Medulla oblongata (tissue), 1 donor: ENCODE results near the gene PAH.
A peak's percentile ranks its signal among the peaks of the same experiment; 100 is the strongest.

Experiments used
- DNase-seq: peaks from one replicate; pipeline ENCODE4 v3.0.0-alpha.2; 2015; ENCODE audit errors: extremely low spot score

PAH gene

DNA sequence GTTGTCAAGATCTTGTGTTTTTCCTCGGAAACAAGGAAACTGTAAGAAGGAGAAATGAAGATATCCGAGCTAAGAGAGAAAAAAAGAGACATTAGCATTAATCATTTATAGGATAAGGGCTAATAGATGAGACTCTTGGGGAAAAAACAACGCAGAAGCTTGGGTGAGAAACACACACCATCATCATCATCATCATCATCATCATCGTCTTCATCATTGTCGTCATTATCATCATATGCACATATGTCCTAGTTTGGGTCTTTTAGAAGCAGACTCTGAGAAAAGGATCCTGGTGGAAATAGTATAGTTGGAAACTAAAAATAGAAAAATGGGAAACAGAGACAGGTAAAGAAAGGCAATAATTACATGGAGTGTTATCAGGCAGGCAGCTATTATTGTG is 95.9 kb downstream of the PAH start:
- no peak for DNase-seq

- peak; percentile 27 for DNase-seq
Measured at GRCh38 chr12:102816816-102817434, 100.1 kb downstream of the PAH start.

GRCh38 chr12:102814691-102815367 is 102.2 kb downstream of the PAH start:
- no peak for DNase-seq

DNA sequence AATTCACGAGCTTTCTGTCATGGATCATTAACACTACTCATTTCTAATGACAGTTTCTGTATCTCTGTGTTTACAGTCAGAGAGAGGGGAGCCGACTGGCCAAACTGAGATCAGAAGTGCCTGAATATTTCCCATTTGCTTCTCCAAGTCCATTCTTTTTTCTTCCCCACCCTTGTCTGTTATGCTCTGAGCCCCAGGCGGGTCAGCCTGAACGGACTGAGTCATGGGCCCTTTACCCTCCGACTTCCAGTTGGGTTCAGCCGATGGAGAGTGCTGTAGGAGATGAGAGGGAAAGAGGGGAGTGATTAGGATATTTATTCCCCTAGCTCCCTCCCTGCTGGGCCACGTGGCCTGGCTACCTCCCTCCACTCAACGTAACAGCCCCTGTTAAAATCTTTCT is 104.7 kb downstream of the PAH start:
- no peak for DNase-seq

DNA sequence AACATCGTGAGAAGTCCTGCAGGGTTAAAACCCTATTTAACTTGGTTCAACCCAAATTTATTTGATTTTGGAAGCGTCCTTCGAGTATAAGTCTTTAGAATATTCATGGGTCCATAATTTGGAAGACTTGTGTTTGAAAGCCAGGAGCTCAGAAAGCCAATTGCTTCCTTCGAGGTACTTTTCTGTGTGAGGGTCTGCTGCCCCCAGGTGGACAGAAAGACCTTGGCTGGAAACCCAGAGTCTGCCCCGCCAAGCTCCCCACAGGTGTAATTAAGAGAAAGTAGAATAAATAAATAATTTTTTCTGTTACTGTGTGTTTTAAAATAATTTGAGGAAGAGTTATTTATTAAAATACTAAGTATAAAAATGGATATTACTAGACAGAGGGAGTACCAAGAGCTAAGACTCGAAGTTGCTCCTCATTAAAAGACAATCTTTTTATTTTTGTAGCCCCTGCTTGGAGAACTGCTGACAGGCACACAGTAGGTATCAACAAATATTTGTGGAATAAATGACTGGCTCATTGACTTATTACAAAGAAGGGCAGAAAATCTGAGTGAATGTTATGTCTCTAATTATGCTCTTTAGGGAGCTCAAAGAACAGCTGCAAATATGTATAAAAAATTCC is 105.8 kb downstream of the PAH start:
- DNase-seq = peak; percentile 8

DNA sequence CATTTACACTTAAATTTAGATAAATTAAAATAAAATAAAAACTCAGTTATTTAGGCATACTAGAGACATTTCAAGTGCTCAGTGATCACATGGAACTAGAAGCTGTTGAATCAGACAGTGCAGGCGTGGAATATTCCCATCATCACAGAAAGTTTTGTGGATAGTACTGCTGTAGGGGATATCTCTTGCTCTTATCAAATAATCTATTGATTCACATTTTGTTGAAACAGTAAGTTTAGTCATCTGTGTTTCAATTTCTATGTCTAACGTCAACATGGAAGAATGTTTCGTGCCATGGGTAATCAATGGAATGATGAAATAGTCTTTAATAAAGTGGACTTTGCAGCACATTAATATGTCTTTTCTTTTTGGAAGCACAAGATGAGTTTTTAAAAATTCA is 108.6 kb downstream of the PAH start:
- DNase-seq = no peak

- DNase-seq = no peak
Measured at GRCh38 chr12:102806592-102806991, 110.5 kb downstream of the PAH start.

GRCh38 chr12:102806110-102806509 is 110.9 kb downstream of the PAH start:
- no peak for DNase-seq

GRCh38 chr12:102800565-102800964 is 116.5 kb downstream of the PAH start:
- no peak for DNase-seq

- DNase-seq = no peak
Measured at GRCh38 chr12:102799229-102799628, 117.8 kb downstream of the PAH start.

DNA sequence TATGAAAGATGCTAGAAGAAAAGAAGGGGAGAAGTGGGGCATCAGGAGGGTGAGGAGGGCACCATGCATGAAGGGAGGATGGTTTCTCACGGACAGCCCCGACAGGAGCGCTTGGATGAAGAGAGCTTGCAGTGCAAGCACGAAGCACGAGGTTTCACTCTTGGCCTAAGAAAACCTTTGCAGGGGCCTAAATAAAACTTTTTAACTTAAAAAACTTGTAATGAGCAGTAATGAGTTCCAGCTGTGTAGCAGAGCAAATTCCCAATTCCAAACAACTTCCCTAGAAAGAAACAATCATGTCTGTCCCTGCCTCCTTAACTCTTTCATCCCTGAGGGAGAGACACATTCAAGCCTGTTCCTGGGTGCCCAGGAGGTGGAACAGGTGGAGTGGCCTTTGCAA is 119.5 kb downstream of the PAH start:
- no peak for DNase-seq

DNA sequence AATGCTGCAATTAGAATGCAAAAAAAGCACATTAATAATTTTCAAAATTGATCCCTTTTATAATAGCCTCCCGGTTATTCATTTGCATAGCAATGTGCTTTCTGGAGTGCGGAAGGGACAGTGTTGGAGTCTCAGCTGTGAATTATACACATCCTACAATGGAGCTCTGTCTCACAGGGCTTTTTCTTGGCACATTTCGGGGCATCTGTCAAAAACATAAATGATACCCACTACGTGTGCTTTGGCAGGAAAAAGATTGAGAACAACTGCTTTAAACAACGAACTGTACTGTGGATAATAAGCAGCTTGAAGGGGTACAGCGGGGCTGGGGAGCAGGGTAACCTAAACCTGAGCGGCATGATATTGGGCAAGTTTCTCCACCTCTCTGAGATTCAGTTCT is 123.1 kb downstream of the PAH start:
- DNase-seq = no peak
